ENCODE measurements around the gene VAT1.
A peak's percentile ranks its signal among the peaks of the same experiment; 100 is the strongest.

VAT1 gene

DNA sequence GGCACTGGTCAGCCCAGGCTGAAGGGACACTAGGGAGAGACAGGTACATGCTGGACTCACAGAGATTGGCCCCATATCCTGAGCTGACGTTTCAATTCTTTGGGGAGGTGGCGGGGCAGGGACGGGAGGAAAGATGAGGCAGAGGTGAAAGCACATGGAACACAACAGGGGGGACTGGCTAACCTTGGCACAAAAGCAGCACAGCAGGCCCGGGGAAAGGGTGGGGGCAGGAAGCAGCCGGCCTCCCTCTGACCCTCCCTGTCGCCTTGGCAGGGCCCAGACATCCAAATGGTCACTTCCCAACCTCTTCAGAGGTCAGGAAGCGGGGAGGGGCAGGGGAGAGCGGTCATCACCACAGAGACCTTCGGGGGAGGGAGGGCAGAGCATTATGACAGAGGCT, 6.6 kb downstream of the VAT1 start:
- CTCF ChIA-PET, result interaction anchor here (1.9 kb wide), 1 partner anchor 9 kb away, joined by 5 read pairs; the partner anchor contains the start of gene IFI35

GRCh38 chr17:43014649-43015542, 7.3 kb downstream of the VAT1 start:
- ChIA-PET CTCF (interaction anchor here (0.6 to 1.9 kb wide), 2 partner anchors 8 to 162 kb away, joined by 3 to 5 read pairs; partner anchors contain the start of gene IFI35), POLR2A (interaction anchor here (0.6 kb wide), 1 partner anchor 111 kb away, joined by 3 read pairs; no protein-coding TSS in a partner anchor)
- no peak overlapping the region for H3K27ac ChIP-seq (ENCODE audit: insufficient read depth in 1 of 2, low read depth in 1 of 2, low read length in 2 of 2, poor library complexity in 1 of 2, severe bottlenecking in 2 of 2)
- 88% methylated on average over 1 of the region's 8 CpGs for WGBS (ENCODE audit: insufficient coverage)
- DNase-seq, result no peak
- no peaks in the 10 kb centered on the region for H3K9me3 ChIP-seq (ENCODE audit: control extremely low read depth in 1 of 5, control insufficient read depth in 4 of 5, insufficient read depth in 2 of 5, low read depth in 1 of 5, low read length in 4 of 5)
- H3K27me3 ChIP-seq (replicated peaks in 2 of 5; ENCODE audit: control insufficient read depth in 4 of 5, insufficient read depth in 5 of 5, low read length in 4 of 5), result no peaks in the 10 kb centered on the region
- H3K4me3 ChIP-seq (ENCODE audit: control insufficient read depth in 1 of 7, extremely low read depth in 1 of 7, insufficient read depth in 4 of 7, low read depth in 2 of 7, low read length in 6 of 7), result no peak overlapping the region
- H3K4me1 ChIP-seq (ENCODE audit: control extremely low read depth in 1 of 4, control insufficient read depth in 4 of 4, insufficient read depth in 4 of 4, low read length in 3 of 4), result peaks cover 4 to 35% (median 23%) of the 10 kb centered on the region in 4 experiments
- peaks cover 2 to 49% (median 36%) of the 10 kb centered on the region in 4 experiments for H3K36me3 ChIP-seq (ENCODE audit: control insufficient read depth in 4 of 4, insufficient read depth in 4 of 4, low read length in 3 of 4)

More for the DNA sequence above, 6.6 kb downstream of the VAT1 start:
- H3K27me3 ChIP-seq (replicated peaks in 2 of 5; ENCODE audit: control insufficient read depth in 4 of 5, insufficient read depth in 5 of 5, low read length in 4 of 5), result no peaks in the 10 kb centered on the region
- WGBS (ENCODE audit: insufficient coverage), result 92% methylated on average over 5 of the region's 9 CpGs
- H3K36me3 ChIP-seq (ENCODE audit: control insufficient read depth in 4 of 4, insufficient read depth in 4 of 4, low read length in 3 of 4), result peaks cover 2 to 49% (median 36%) of the 10 kb centered on the region in 4 experiments
- DNase-seq, result no peak
- H3K4me1 ChIP-seq (ENCODE audit: control extremely low read depth in 1 of 4, control insufficient read depth in 4 of 4, insufficient read depth in 4 of 4, low read length in 3 of 4), result peaks cover 5 to 42% (median 29%) of the 10 kb centered on the region in 4 experiments
- no peak overlapping the region for H3K27ac ChIP-seq (ENCODE audit: insufficient read depth in 1 of 2, low read depth in 1 of 2, low read length in 2 of 2, poor library complexity in 1 of 2, severe bottlenecking in 2 of 2)
- POLR2A ChIA-PET, result interaction anchor here (0.6 kb wide), 1 partner anchor 111 kb away, joined by 3 read pairs; no protein-coding TSS in a partner anchor
- no peak overlapping the region for H3K4me3 ChIP-seq (ENCODE audit: control insufficient read depth in 1 of 7, extremely low read depth in 1 of 7, insufficient read depth in 4 of 7, low read depth in 2 of 7, low read length in 6 of 7)
- no peaks in the 10 kb centered on the region for H3K9me3 ChIP-seq (ENCODE audit: control extremely low read depth in 1 of 5, control insufficient read depth in 4 of 5, insufficient read depth in 2 of 5, low read depth in 1 of 5, low read length in 4 of 5)

- peaks cover 0 to 28% (median 15%) of the 10 kb centered on the region in 4 experiments for H3K4me1 ChIP-seq (ENCODE audit: control extremely low read depth in 1 of 4, control insufficient read depth in 4 of 4, insufficient read depth in 4 of 4, low read length in 3 of 4)
Measured at GRCh38 chr17:43014020-43014648, 8.1 kb downstream of the VAT1 start.

DNA sequence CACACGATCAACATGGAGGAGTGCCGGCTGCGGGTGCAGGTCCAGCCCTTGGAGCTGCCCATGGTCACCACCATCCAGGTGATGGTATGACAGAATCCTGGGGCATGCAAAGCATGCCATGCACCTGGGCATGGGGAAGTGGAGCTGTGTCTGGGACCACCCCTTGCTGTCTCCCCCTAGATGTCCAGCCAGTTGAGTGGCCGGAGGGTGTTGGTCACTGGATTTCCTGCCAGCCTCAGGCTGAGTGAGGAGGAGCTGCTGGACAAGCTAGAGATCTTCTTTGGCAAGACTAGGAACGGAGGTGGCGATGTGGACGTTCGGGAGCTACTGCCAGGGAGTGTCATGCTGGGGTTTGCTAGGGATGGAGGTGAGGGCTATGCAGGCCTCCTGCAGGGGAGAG, 8.9 kb downstream of the VAT1 start:
- Histone ChIP-seq H3K27ac (ENCODE audit: insufficient read depth in 1 of 2, low read depth in 1 of 2, low read length in 2 of 2, poor library complexity in 1 of 2, severe bottlenecking in 2 of 2) (no peak overlapping the region), H3K36me3 (ENCODE audit: control insufficient read depth in 4 of 4, insufficient read depth in 4 of 4, low read length in 3 of 4) (peaks cover 2 to 49% (median 34%) of the 10 kb centered on the region in 4 experiments), H3K4me3 (ENCODE audit: control insufficient read depth in 1 of 7, extremely low read depth in 1 of 7, insufficient read depth in 4 of 7, low read depth in 2 of 7, low read length in 6 of 7) (no peak overlapping the region), H3K9me3 (ENCODE audit: control extremely low read depth in 1 of 5, control insufficient read depth in 4 of 5, insufficient read depth in 2 of 5, low read depth in 1 of 5, low read length in 4 of 5) (no peaks in the 10 kb centered on the region), H3K27me3 (replicated peaks in 2 of 5; ENCODE audit: control insufficient read depth in 4 of 5, insufficient read depth in 5 of 5, low read length in 4 of 5) (no peaks in the 10 kb centered on the region), H3K4me1 (ENCODE audit: control extremely low read depth in 1 of 4, control insufficient read depth in 4 of 4, insufficient read depth in 4 of 4, low read length in 3 of 4) (peaks cover 0 to 19% (median 8%) of the 10 kb centered on the region in 4 experiments)
- ChIA-PET CTCF (interaction anchor here (0.6 to 2.3 kb wide), 3 partner anchors 9 to 41 kb away, joined by 3 to 10 read pairs (median 3); partner anchors contain the start of genes RPL27 and VAT1), POLR2A (no interaction called here)
- WGBS (ENCODE audit: insufficient coverage), result 100% methylated on average over 7 of the region's 8 CpGs
- DNase-seq, result no peak

More at GRCh38 chr17:43014020-43014648, 8.1 kb downstream of the VAT1 start:
- Histone ChIP-seq H3K27me3 (replicated peaks in 2 of 5; ENCODE audit: control insufficient read depth in 4 of 5, insufficient read depth in 5 of 5, low read length in 4 of 5) (no peaks in the 10 kb centered on the region), H3K36me3 (ENCODE audit: control insufficient read depth in 4 of 4, insufficient read depth in 4 of 4, low read length in 3 of 4) (peaks cover 2 to 49% (median 36%) of the 10 kb centered on the region in 4 experiments), H3K4me3 (ENCODE audit: control insufficient read depth in 1 of 7, extremely low read depth in 1 of 7, insufficient read depth in 4 of 7, low read depth in 2 of 7, low read length in 6 of 7) (no peak overlapping the region), H3K27ac (ENCODE audit: insufficient read depth in 1 of 2, low read depth in 1 of 2, low read length in 2 of 2, poor library complexity in 1 of 2, severe bottlenecking in 2 of 2) (no peak overlapping the region), H3K9me3 (ENCODE audit: control extremely low read depth in 1 of 5, control insufficient read depth in 4 of 5, insufficient read depth in 2 of 5, low read depth in 1 of 5, low read length in 4 of 5) (no peaks in the 10 kb centered on the region)
- ChIA-PET POLR2A (no interaction called here), CTCF (interaction anchor here (0.6 to 2.3 kb wide), 4 partner anchors 7 to 163 kb away, joined by 3 to 10 read pairs (median 4); partner anchors contain the start of genes IFI35 and RPL27)
- WGBS (ENCODE audit: insufficient coverage), result 95% methylated on average over 8 of the region's 12 CpGs
- no peak for DNase-seq

DNA sequence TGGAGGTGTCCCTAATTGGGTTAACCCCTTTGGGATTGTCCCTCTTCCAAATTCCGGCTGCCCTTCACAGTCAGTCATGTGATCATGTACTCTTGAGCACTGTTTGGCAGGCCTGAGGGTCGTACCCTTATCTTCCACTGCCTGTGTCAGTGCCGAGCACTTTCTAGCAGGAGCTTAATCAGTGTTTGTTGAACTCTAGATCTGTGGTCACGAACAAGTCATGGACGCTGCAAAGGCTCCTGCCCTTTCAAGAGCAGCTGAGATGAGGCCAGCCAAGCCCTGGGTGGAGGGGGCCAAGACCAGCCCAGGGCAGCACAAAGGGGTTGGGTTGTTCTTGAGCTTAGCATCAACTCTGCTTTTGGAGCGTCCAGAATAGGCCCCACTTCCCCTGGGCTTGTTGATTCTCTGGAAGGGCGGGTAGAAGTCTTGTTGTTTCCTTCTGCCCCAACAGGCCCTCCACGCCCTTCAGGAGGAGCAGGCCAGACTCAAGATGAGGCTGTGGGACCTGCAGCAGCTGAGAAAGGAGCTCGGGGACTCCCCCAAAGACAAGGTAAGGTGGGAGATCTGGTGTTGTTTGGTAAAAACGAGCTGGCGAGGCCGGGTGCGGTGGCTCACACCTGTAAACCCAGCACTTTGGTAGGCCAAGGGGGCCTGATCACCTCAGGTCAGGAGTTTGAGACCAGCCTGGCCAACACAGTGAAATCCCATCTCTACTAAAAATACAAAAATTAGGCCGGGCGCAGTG, 10.3 kb downstream of the VAT1 start:
- Histone ChIP-seq H3K36me3 (ENCODE audit: control insufficient read depth in 4 of 4, insufficient read depth in 4 of 4, low read length in 3 of 4) (peaks cover 2 to 43% (median 31%) of the 10 kb centered on the region in 4 experiments), H3K9me3 (ENCODE audit: control extremely low read depth in 1 of 5, control insufficient read depth in 4 of 5, insufficient read depth in 2 of 5, low read depth in 1 of 5, low read length in 4 of 5) (no peaks in the 10 kb centered on the region), H3K27ac (ENCODE audit: insufficient read depth in 1 of 2, low read depth in 1 of 2, low read length in 2 of 2, poor library complexity in 1 of 2, severe bottlenecking in 2 of 2) (peak overlapping the region in 1 of 2 experiments; percentile 1), H3K4me1 (ENCODE audit: control extremely low read depth in 1 of 4, control insufficient read depth in 4 of 4, insufficient read depth in 4 of 4, low read length in 3 of 4) (peaks cover 0 to 21% (median 5%) of the 10 kb centered on the region in 4 experiments), H3K4me3 (ENCODE audit: control insufficient read depth in 1 of 7, extremely low read depth in 1 of 7, insufficient read depth in 4 of 7, low read depth in 2 of 7, low read length in 6 of 7) (no peak overlapping the region), H3K27me3 (replicated peaks in 2 of 5; ENCODE audit: control insufficient read depth in 4 of 5, insufficient read depth in 5 of 5, low read length in 4 of 5) (no peaks in the 10 kb centered on the region)
- ChIA-PET POLR2A (interaction anchor here (1.0 kb wide), 1 partner anchor 15 kb away, joined by 3 read pairs; no protein-coding TSS in a partner anchor), CTCF (interaction anchor here (1.0 to 2.3 kb wide), 2 partner anchors 10 to 13 kb away, joined by 3 to 10 read pairs; partner anchors contain the start of genes RPL27 and VAT1)
- WGBS (ENCODE audit: insufficient coverage), result 90% methylated on average over 12 of the region's 15 CpGs
- DNase-seq, result no peak

DNA sequence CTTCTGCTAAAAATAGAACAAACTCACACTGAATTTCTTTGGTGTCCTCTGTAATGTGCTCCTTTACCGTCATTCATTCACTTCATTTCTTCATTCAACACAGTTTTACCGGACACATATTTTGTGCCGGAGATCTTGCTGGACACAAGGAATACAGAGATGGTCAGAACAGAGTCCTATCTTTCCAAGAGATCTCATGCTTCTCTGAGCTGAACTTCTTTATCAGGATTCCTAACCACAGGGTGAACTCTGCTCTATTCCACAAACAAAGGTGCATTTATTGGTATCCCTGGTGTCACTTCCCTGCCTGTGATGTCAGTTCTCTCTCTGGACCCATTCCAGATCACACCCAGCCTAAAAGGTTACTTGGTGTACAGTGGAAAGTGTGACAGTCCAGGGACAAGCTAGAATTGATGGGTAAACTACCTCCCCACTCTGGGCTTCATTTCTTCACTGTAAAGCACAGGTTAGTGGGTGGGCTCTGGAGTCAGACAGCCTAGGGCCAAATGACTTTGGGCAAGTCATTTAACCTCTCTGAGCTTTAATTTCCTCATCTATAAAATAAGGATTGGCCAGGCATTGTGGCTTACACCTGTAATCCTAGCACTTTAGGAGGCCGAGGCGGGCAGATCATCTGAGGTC, 11.4 kb downstream of the VAT1 start:
- DNase-seq, result no peak
- H3K36me3 ChIP-seq (ENCODE audit: control insufficient read depth in 4 of 4, insufficient read depth in 4 of 4, low read length in 3 of 4), result peaks cover 2 to 35% (median 25%) of the 10 kb centered on the region in 4 experiments
- H3K27ac ChIP-seq (ENCODE audit: insufficient read depth in 1 of 2, low read depth in 1 of 2, low read length in 2 of 2, poor library complexity in 1 of 2, severe bottlenecking in 2 of 2), result no peak overlapping the region
- peaks cover 0 to 29% (median 10%) of the 10 kb centered on the region in 4 experiments for H3K4me1 ChIP-seq (ENCODE audit: control extremely low read depth in 1 of 4, control insufficient read depth in 4 of 4, insufficient read depth in 4 of 4, low read length in 3 of 4)
- H3K9me3 ChIP-seq (ENCODE audit: control extremely low read depth in 1 of 5, control insufficient read depth in 4 of 5, insufficient read depth in 2 of 5, low read depth in 1 of 5, low read length in 4 of 5), result no peaks in the 10 kb centered on the region
- 94% methylated on average over 5 of the region's 5 CpGs for WGBS (ENCODE audit: insufficient coverage)
- ChIA-PET CTCF (no interaction called here), POLR2A (no interaction called here)
- no peaks in the 10 kb centered on the region for H3K27me3 ChIP-seq (replicated peaks in 2 of 5; ENCODE audit: control insufficient read depth in 4 of 5, insufficient read depth in 5 of 5, low read length in 4 of 5)
- no peak overlapping the region for H3K4me3 ChIP-seq (ENCODE audit: control insufficient read depth in 1 of 7, extremely low read depth in 1 of 7, insufficient read depth in 4 of 7, low read depth in 2 of 7, low read length in 6 of 7)

Measured in common myeloid progenitor, CD34-positive (primary cell).